ENCODE data around the gene C2orf76. TPM values are rescaled to one million over a fixed set of nuclear protein-coding genes. Genes with fewer than 3 reads are reported as not detected.

C2orf76 gene
- total and polyA plus RNA-seq, 2 experiments from 2014 or later, result 3.0 to 26.2 TPM

DNA sequence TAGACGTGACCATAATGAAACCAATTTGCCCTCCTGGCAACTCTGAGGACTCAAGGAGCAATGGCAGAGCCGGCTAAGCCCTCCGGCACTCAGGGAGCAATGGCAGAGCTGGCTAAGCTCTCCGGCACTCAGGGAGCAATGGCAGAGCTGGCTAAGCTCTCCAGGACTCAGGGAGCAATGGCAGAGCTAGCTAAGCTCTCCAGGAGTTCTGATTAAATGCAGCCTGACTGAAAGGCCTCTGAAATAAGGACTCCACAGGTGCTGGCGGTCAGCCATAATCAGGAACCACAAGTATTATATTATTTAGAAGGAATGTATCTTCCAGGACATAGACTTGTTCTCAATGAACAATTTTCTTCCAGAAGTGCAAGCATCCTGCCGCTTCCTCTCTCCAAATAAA lies 65.2 kb downstream of the C2orf76 start:
- Histone ChIP-seq H3K27me3 (replicated peaks; ENCODE audit: insufficient read depth) (no peaks in the 10 kb centered on the region), H3K4me3 (no peak overlapping the region), H3K9me3 (ENCODE audit: low read depth) (no peaks in the 10 kb centered on the region), H3K9ac (no peak overlapping the region), H2AFZ (no peak overlapping the region), H3K4me2 (ENCODE audit: unreplicated experiment) (no peak overlapping the region), H3F3A (ENCODE audit: insufficient read depth) (no peaks in the 10 kb centered on the region), H3K36me3 (ENCODE audit: low read depth) (no peaks in the 10 kb centered on the region), H3K9me2 (ENCODE audit: insufficient read depth) (no peaks in the 10 kb centered on the region), H3K4me1 (ENCODE audit: insufficient read depth) (0 out of 2 replicates have a peak, but pooled peaks cover 2% of the 10 kb centered on the region), H4K20me1 (ENCODE audit: insufficient read depth) (no peaks in the 10 kb centered on the region), H3K27ac (no peak overlapping the region), H3K79me2 (ENCODE audit: insufficient read depth) (no peaks in the 10 kb centered on the region)
- 91 to 92% methylated on average over 6 of the region's 6 CpGs for WGBS, 2 experiments (ENCODE audit: low coverage in 1 of 2, low lambda C conversion rate in 2 of 2, missing lambda C conversion rate in 2 of 2)
- peak; percentile 7 for DNase-seq
- no peak for TF ChIP-seq EZH2 (IDR thresholded peaks at IDR 0.05; ENCODE audit: insufficient read depth, poor library complexity, severe bottlenecking)
- in situ Hi-C loops (cut with MboI), result no loop called here

DNA sequence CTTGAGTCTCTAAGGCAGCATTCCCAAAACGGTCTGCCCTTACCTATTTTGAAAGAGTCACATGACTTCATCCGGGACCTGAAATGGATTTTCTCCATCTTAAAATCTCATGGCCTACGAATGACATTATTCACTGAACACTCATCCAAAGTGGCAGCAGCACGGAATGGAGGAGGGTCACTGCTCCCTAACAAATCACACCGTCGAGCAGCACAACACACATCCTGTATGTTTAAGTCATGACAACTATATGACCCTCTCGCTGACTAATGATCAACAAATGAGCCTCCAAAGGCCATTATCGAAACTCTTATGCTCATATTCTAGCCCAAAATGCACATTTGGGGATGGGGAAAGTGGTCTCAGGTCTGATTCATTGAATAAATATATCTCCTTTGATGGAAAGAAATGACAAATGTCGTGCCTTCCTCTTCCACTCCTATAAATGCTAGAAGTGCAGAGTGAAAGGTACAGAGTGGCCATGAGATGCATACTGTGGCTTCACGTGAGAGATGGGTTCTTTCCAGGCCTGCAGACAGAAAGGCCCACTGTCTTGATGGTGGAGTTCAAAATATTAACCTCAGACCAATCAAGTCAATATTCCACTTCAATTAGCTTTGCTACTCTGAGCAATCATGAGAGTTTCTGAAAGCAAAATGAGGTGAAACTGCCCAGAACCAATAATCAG lies 70.8 kb downstream of the C2orf76 start:
- no peaks in the 10 kb centered on the region for H3F3A ChIP-seq (ENCODE audit: insufficient read depth)
- in situ Hi-C loops (cut with MboI), result loop anchor here (10.0 kb wide), 1 partner anchor 271 kb away; no protein-coding TSS in a partner anchor
- H3K4me1 ChIP-seq (ENCODE audit: insufficient read depth), result no peaks in the 10 kb centered on the region
- H2AFZ ChIP-seq, result no peak overlapping the region
- no peaks in the 10 kb centered on the region for H3K9me2 ChIP-seq (ENCODE audit: insufficient read depth)
- no peaks in the 10 kb centered on the region for H3K79me2 ChIP-seq (ENCODE audit: insufficient read depth)
- H3K36me3 ChIP-seq (ENCODE audit: low read depth), result no peaks in the 10 kb centered on the region
- TF ChIP-seq EZH2phosphoT487 (IDR thresholded peaks at IDR 0.05; ENCODE audit: insufficient read depth, low read depth) (no peak), EZH2 (IDR thresholded peaks at IDR 0.05; ENCODE audit: insufficient read depth, poor library complexity, severe bottlenecking) (no peak)
- no peaks in the 10 kb centered on the region for H4K20me1 ChIP-seq (ENCODE audit: insufficient read depth)
- no peak for DNase-seq
- no peaks in the 10 kb centered on the region for H3K9me3 ChIP-seq (ENCODE audit: low read depth)
- H3K4me3 ChIP-seq, result no peak overlapping the region
- no peaks in the 10 kb centered on the region for H3K27me3 ChIP-seq (replicated peaks; ENCODE audit: insufficient read depth)
- 86 to 87% methylated on average over 10 of the region's 10 CpGs for WGBS, 2 experiments (ENCODE audit: low coverage in 1 of 2, low lambda C conversion rate in 2 of 2, missing lambda C conversion rate in 2 of 2)
- no peak overlapping the region for H3K9ac ChIP-seq
- no peak overlapping the region for H3K27ac ChIP-seq
- H3K4me2 ChIP-seq (ENCODE audit: unreplicated experiment), result no peak overlapping the region

DNA sequence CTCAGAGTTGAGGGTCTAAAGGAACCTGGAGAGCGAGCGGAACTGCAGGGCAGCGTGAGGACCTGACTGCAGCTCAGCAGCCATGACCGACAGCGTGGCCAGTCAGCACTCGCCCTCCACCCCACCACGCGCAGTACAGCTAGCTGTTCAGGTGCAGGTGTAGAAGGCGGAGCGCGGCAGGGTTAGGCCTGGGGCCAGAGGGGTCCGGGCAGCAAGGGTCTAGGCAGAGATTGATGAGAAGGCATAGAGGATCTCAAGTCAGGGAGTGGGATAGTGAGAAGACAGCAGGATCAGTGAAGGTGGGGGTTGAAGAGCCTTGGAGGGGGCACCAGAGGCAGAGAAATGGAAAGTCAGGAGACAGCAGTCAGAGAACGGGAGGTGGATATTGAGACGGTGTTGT lies 72.0 kb downstream of the C2orf76 start:
- in situ Hi-C loops (cut with MboI), result loop anchor here (10.0 kb wide), 1 partner anchor 270 kb away; no protein-coding TSS in a partner anchor
- Histone ChIP-seq H3K4me2 (ENCODE audit: unreplicated experiment) (no peak overlapping the region), H3K79me2 (ENCODE audit: insufficient read depth) (no peaks in the 10 kb centered on the region), H3K27ac (no peak overlapping the region), H3K36me3 (ENCODE audit: low read depth) (no peaks in the 10 kb centered on the region), H2AFZ (no peak overlapping the region), H3K27me3 (replicated peaks; ENCODE audit: insufficient read depth) (no peaks in the 10 kb centered on the region), H3F3A (ENCODE audit: insufficient read depth) (no peaks in the 10 kb centered on the region), H3K4me3 (no peak overlapping the region), H3K9me3 (ENCODE audit: low read depth) (no peaks in the 10 kb centered on the region), H3K4me1 (ENCODE audit: insufficient read depth) (no peaks in the 10 kb centered on the region), H3K9ac (no peak overlapping the region), H3K9me2 (ENCODE audit: insufficient read depth) (no peaks in the 10 kb centered on the region), H4K20me1 (ENCODE audit: insufficient read depth) (no peaks in the 10 kb centered on the region)
- no peak for DNase-seq
- TF ChIP-seq EZH2phosphoT487 (IDR thresholded peaks at IDR 0.05; ENCODE audit: insufficient read depth, low read depth), result no peak
- no peak for TF ChIP-seq EZH2 (IDR thresholded peaks at IDR 0.05; ENCODE audit: insufficient read depth, poor library complexity, severe bottlenecking)
- 94% methylated on average over 13 to 14 of the region's 14 CpGs for WGBS, 2 experiments (ENCODE audit: low coverage in 1 of 2, low lambda C conversion rate in 2 of 2, missing lambda C conversion rate in 2 of 2)

DNA sequence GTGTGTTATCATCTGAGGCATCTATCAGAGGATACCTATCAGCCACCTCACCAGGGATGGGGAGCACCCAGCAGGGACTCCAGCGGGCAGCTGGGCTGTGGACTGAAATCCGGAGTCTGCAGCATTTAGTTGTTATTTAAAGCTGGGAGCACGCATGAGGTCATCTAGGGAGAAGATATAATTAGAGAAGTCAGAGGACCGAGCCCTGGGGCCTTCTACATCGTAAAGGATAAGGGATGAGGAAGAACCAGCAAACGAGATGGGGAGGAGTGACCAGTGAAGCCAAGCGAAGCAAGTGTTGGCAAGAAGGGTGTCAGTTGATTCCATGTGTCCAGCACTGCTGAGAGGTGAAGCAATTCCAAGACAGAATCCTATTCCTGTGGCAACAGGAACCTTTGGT lies 72.7 kb downstream of the C2orf76 start:
- WGBS, 2 experiments (ENCODE audit: low coverage in 1 of 2, low lambda C conversion rate in 2 of 2, missing lambda C conversion rate in 2 of 2), result 81 to 86% methylated on average over 7 of the region's 7 CpGs
- Histone ChIP-seq H3K4me1 (ENCODE audit: insufficient read depth) (no peaks in the 10 kb centered on the region), H3K4me2 (ENCODE audit: unreplicated experiment) (no peak overlapping the region), H3K27ac (no peak overlapping the region), H4K20me1 (ENCODE audit: insufficient read depth) (no peaks in the 10 kb centered on the region), H3K27me3 (replicated peaks; ENCODE audit: insufficient read depth) (no peaks in the 10 kb centered on the region), H3K9me3 (ENCODE audit: low read depth) (no peaks in the 10 kb centered on the region), H3K36me3 (ENCODE audit: low read depth) (no peaks in the 10 kb centered on the region), H2AFZ (no peak overlapping the region), H3K9ac (no peak overlapping the region), H3K4me3 (no peak overlapping the region), H3K79me2 (ENCODE audit: insufficient read depth) (no peaks in the 10 kb centered on the region), H3F3A (ENCODE audit: insufficient read depth) (no peaks in the 10 kb centered on the region), H3K9me2 (ENCODE audit: insufficient read depth) (no peaks in the 10 kb centered on the region)
- DNase-seq, result no peak
- in situ Hi-C loops (cut with MboI), result loop anchor here (10.0 kb wide), 1 partner anchor 269 kb away; no protein-coding TSS in a partner anchor
- TF ChIP-seq EZH2phosphoT487 (IDR thresholded peaks at IDR 0.05; ENCODE audit: insufficient read depth, low read depth) (no peak), EZH2 (IDR thresholded peaks at IDR 0.05; ENCODE audit: insufficient read depth, poor library complexity, severe bottlenecking) (no peak)
